ENCODE measurements around the gene FOXP2.

FOXP2 gene

GRCh38 chr7:114630201-114630990, 215.8 kb downstream of the FOXP2 start:
- TF ChIP-seq CTCF (IDR thresholded peaks at IDR 0.05; ENCODE audit: control insufficient read depth, insufficient read depth, low read depth, low read length, missing control alignments): no peak
- H3K4me3 ChIP-seq (ENCODE audit: control insufficient read depth, low read depth, low read length): no peak overlapping the region
- DNase-seq (ENCODE audit: low read depth): no peak

GRCh38 chr7:114631249-114631822, 216.7 kb downstream of the FOXP2 start:
- no peak overlapping the region for H3K4me3 ChIP-seq (ENCODE audit: control insufficient read depth, low read depth, low read length)
- DNase-seq (ENCODE audit: low read depth): no peak
- TF ChIP-seq CTCF (IDR thresholded peaks at IDR 0.05; ENCODE audit: control insufficient read depth, insufficient read depth, low read depth, low read length, missing control alignments): no peak

DNA sequence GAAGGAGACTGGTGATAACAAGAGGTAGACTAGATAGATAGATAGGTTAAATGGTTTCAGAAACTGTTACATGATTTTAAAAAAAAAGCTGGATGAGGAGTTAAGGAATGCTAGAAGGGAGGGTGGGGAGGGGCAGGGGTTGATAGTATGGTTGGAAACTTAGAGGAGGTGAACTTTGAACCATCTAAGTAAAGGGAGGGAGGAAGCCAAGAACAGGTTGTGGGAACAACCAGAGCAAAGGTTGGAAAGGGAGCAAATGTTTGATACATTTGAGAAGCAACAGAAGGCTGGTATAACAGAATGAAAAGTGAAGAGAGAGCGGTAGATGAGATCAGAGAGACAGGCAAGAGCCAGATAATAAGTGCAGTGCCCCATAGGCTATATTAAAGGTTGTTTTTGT, 224.8 kb downstream of the FOXP2 start:
- H3K4me3 ChIP-seq (ENCODE audit: control insufficient read depth, low read depth, low read length): no peak overlapping the region
- no peak for TF ChIP-seq CTCF (IDR thresholded peaks at IDR 0.05; ENCODE audit: control insufficient read depth, insufficient read depth, low read depth, low read length, missing control alignments)
- no peak for DNase-seq (ENCODE audit: low read depth)

GRCh38 chr7:114644455-114644854, 229.8 kb downstream of the FOXP2 start:
- no peak overlapping the region for H3K4me3 ChIP-seq (ENCODE audit: control insufficient read depth, low read depth, low read length)
- TF ChIP-seq CTCF (IDR thresholded peaks at IDR 0.05; ENCODE audit: control insufficient read depth, insufficient read depth, low read depth, low read length, missing control alignments): no peak
- DNase-seq (ENCODE audit: low read depth): no peak

GRCh38 chr7:114645451-114645850, 230.8 kb downstream of the FOXP2 start:
- H3K4me3 ChIP-seq (ENCODE audit: control insufficient read depth, low read depth, low read length): no peak overlapping the region
- no peak for TF ChIP-seq CTCF (IDR thresholded peaks at IDR 0.05; ENCODE audit: control insufficient read depth, insufficient read depth, low read depth, low read length, missing control alignments)
- no peak for DNase-seq (ENCODE audit: low read depth)

GRCh38 chr7:114647518-114647917, 232.9 kb downstream of the FOXP2 start:
- H3K4me3 ChIP-seq (ENCODE audit: control insufficient read depth, low read depth, low read length): no peak overlapping the region
- no peak for DNase-seq (ENCODE audit: low read depth)
- TF ChIP-seq CTCF (IDR thresholded peaks at IDR 0.05; ENCODE audit: control insufficient read depth, insufficient read depth, low read depth, low read length, missing control alignments): no peak

Data from AG09309 (cell line).